ENCODE results near the gene MZT1. TPM values are rescaled to one million over a fixed set of nuclear protein-coding genes. Genes with fewer than 3 reads are reported as not detected.

The MZT1 gene, protein sequence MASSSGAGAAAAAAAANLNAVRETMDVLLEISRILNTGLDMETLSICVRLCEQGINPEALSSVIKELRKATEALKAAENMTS
- 1 to 10 TPM; 5.8 to 9.6 (median 6.6) TPM for total RNA-seq
- 1 to 10 TPM; 6.4 to 7.0 TPM for polyA plus RNA-seq
- long read RNA-seq, donor 1, transcript MZT1-201 (3 exons, 2,299 nt), result major isoform, 13 of 14 reads
- long read RNA-seq, donor 1, partial matches to known transcripts, result 1 of 14 reads
- long read RNA-seq, donor 1, other reads (novel, unspliced or antisense), result 0 of 14 reads
- long read RNA-seq, donor 2, transcript MZT1-201 (3 exons, 2,299 nt), result major isoform, 13 of 13 reads
- long read RNA-seq, donor 2, partial matches to known transcripts, result 0 of 13 reads
- long read RNA-seq, donor 2, other reads (novel, unspliced or antisense), result 0 of 13 reads
- long read RNA-seq, donor 3, transcript MZT1-201 (3 exons, 2,299 nt), result major isoform, 60 of 63 reads
- long read RNA-seq, donor 3, partial matches to known transcripts, result 2 of 63 reads
- long read RNA-seq, donor 3, other reads (novel, unspliced or antisense), result 1 of 63 reads

DNA sequence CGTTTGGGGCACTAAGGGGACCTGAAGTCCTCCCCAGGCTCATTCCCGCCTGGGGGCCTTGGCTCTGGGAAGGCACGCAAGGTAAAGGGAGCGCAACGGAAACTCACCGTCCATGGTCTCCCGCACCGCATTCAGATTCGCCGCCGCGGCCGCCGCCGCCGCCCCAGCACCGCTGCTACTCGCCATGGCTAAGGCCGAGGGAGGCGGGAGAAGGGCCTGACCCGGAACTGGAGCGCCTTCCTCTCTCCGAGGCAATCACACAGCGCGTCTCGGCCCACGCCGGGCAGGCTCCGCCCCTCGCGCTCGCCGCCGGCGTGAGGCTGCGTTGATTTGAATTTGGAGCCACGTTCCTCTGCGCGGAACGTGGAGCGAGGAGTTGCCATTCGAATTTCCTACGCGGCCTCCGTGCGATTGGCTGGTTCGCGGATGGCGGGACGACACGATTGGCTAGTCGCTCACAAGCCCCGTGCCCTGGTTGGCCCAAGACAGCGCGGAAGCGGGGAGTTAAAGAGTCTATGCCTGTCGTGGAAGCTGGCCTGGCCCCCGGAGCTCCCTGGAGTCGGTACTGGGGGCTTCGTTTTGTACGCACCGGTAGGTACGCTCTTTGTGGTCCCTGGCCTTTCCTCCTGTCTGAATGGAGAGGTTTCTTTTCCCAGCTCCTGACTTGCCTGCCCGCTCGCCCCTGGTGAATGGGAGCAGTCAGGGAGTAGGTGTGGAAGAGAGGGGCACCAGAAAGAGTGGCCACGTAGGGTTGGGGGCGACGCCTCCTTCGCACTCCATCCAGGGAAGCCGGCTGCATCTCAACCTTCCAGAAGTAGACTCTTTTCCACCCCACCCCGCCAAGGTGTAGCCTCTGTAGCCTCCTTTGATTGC is at the start of gene MZT1, which contains the start of gene BORA:
TSS of gene MZT1 (minus strand) at position 213 of the 873 bp plus-strand sequence. CDS start at position 186, 27 bp downstream.
TSS of gene BORA (plus strand) at position 507 of the 873 bp plus-strand sequence. CDS start 1,018 bp downstream, outside the sequence.
- H3K27me3 ChIP-seq, result no peaks in the 10 kb centered on the region
- H3K4me1 ChIP-seq, result peaks cover 0 to 39% (median 20%) of the 10 kb centered on the region in 9 donors
- 0% methylated on average over 69 to 71 of the region's 71 CpGs for WGBS, 2 donors
- peaks cover 0 to 18% (median 0%) of the 10 kb centered on the region in 9 donors for H3K36me3 ChIP-seq
- intact Hi-C loops (cut with DNase I), result loop anchor here in 5 of 10 donors (2.0 to 10.0 kb wide), 3 partner anchors 53 to 57 kb away; partner anchors contain the start of genes DIS3 (in 5 of the 5) and PIBF1 (in 4 of the 5)
- H3K4me3 ChIP-seq, result peak within 1 kb of the TSS; percentile 65 to 96 (median 80)
- no peaks in the 10 kb centered on the region for H3K9me3 ChIP-seq
- DNase-seq (peak; percentile 95), ATAC-seq (peak; percentile 99 to 100 (median 99))
- TF ChIP-seq, protein P1, sequence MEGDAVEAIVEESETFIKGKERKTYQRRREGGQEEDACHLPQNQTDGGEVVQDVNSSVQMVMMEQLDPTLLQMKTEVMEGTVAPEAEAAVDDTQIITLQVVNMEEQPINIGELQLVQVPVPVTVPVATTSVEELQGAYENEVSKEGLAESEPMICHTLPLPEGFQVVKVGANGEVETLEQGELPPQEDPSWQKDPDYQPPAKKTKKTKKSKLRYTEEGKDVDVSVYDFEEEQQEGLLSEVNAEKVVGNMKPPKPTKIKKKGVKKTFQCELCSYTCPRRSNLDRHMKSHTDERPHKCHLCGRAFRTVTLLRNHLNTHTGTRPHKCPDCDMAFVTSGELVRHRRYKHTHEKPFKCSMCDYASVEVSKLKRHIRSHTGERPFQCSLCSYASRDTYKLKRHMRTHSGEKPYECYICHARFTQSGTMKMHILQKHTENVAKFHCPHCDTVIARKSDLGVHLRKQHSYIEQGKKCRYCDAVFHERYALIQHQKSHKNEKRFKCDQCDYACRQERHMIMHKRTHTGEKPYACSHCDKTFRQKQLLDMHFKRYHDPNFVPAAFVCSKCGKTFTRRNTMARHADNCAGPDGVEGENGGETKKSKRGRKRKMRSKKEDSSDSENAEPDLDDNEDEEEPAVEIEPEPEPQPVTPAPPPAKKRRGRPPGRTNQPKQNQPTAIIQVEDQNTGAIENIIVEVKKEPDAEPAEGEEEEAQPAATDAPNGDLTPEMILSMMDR (IDR thresholded peaks at IDR 0.05), result no peak
- peak within 1 kb of the TSS in 9 of 10 donors; percentile 32 to 88 (median 63) for H3K27ac ChIP-seq

DNA sequence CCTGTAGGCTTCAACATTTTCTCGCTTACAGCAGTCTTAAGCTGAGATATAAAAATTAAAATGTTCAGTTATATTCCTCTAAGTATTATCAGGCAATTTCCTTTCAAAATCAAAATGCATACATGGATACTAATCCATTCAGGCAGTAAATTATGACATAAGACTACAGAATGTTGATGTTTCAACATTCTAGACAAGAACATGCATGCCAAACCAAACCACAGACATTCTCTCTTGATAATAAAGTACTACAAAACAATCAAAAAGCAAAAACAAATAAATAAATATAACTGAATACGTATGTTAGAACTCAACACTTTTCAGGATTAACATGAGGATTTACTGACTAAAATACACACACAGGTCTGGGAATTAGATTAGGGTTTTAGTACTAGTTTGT is 46.6 kb upstream of the MZT1 start:
- no peak for ATAC-seq
- H3K4me3 ChIP-seq, result no peak overlapping the region
- no peak overlapping the region for H3K27ac ChIP-seq
- 85 to 90% methylated on average over 2 of the region's 2 CpGs for WGBS, 2 donors
- H3K27me3 ChIP-seq, result no peaks in the 10 kb centered on the region
- peaks cover 0 to 100% (median 74%) of the 10 kb centered on the region in 9 donors for H3K36me3 ChIP-seq
- no peaks in the 10 kb centered on the region for H3K9me3 ChIP-seq
- intact Hi-C loops (cut with DNase I), result no loop called here
- DNase-seq, result no peak
- peaks cover 0 to 9% (median 6%) of the 10 kb centered on the region in 9 donors for H3K4me1 ChIP-seq
- TF ChIP-seq, protein P1 (IDR thresholded peaks at IDR 0.05), result no peak

DNA sequence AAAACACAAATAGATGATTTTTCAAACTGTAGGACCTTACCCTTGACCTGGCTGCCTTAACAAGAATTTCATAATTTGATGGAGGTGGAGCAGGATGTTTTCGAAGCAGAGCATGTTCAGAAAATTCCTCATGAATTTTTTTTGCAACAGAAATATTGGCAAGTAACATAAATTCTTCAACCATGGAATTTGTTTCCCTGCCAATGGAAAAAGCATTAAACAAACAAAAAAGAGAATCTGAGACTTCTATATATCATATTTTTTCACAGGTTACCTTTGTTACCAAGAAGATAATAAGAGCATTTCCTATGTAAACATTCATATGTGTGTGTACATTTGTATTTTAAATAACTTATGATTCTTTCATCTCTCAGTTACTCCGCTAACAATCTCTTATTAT is 36.0 kb upstream of the MZT1 start:
- WGBS, 2 donors, result 78 to 83% methylated on average over 2 of the region's 2 CpGs
- H3K4me1 ChIP-seq, result no peaks in the 10 kb centered on the region
- H3K27me3 ChIP-seq, result no peaks in the 10 kb centered on the region
- TF ChIP-seq, protein P1 (IDR thresholded peaks at IDR 0.05), result no peak
- intact Hi-C loops (cut with DNase I), result no loop called here
- no peaks in the 10 kb centered on the region for H3K9me3 ChIP-seq
- H3K36me3 ChIP-seq, result peaks cover 0 to 100% (median 97%) of the 10 kb centered on the region in 9 donors
- no peak overlapping the region for H3K4me3 ChIP-seq
- DNase-seq (no peak), ATAC-seq (no peak)
- no peak overlapping the region for H3K27ac ChIP-seq

DNA sequence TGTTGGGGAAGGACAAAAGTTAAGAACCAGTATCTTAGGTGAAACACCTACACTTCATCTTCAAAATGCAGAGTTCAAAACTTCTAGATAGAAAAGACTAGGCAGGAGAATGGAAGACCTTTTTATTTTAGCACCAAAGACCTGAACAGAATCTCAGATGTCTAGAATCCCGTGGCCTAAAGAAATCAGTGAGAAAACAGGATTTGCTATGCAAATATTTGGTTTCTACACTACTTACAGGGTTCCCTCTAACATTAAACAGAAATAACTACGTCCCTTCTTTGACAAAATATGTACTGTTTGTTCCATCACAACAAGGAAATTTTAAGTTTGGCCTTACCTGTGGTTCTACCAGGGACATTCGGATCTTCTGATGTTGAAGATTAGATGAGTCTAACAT is 32.8 kb upstream of the MZT1 start:
- no peak for DNase-seq
- intact Hi-C loops (cut with DNase I), result no loop called here
- Histone ChIP-seq H3K27ac (no peak overlapping the region), H3K4me3 (no peak overlapping the region), H3K4me1 (no peaks in the 10 kb centered on the region), H3K27me3 (no peaks in the 10 kb centered on the region), H3K36me3 (peaks cover 0 to 100% (median 82%) of the 10 kb centered on the region in 9 donors), H3K9me3 (no peaks in the 10 kb centered on the region)
- 90 to 95% methylated on average over 3 of the region's 3 CpGs for WGBS, 2 donors
- ATAC-seq, result no peak
- TF ChIP-seq, protein P1 (IDR thresholded peaks at IDR 0.05), result no peak
